Measurements from ENCODE around the gene TCP11. TPM values are rescaled to one million over a fixed set of nuclear protein-coding genes. Genes with fewer than 3 reads are reported as not detected.

TCP11 gene
- total and polyA plus RNA-seq, 2 donors: 0.15 to 0.37 TPM

DNA sequence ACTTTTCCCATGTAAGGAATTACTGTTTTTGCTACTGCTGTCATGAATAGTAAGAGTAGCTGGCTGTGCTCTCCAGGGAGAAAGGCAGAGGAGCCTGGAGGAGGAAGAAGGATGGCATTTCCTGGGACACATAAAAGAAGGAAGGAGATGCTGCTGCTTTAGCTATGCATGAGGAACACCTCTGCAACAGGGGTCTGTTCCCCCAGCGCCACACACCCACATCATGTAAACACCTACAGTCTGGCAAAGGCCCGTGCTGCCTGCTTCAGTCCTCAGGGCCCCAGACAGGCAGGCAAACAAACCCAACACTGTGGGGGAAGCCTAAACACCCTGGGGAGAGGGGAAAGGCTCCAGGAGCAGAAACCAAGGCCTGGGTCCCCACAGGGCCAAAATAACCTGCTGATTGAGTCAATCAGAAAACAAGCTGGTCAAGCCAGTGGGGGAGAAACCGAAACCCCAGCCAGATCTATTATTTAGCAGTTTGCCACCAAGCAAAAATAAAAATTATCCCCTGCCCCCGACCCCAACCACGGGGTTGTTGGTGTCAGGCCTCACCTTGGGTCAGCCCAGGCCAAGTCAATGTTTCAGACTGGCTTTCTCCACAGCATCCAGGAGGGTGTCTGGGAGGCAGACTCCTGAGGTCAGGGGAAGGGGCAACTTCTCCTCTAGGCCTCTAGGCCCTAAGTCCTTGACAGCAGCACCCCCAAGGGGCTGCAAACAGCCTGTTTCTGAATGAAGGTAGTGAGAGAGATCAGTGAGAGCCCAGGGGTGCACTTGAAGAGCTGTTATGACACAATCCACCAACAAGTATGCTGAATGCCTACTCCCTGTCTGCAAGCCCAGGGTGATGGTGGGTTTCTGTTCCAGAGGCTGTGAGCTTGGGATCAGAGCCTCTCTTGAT, 38.0 kb upstream of the TCP11 start:
- WGBS: 83% methylated on average over 5 of the region's 5 CpGs
- Histone ChIP-seq H3K27ac (ENCODE audit: low read depth) (no peak overlapping the region), H3K36me3 (ENCODE audit: insufficient read depth) (no peaks in the 10 kb centered on the region), H3K4me3 (ENCODE audit: low read depth, low read length) (no peak overlapping the region), H3K4me1 (ENCODE audit: insufficient read depth) (peaks cover 1% of the 10 kb centered on the region)
- DNase-seq (ENCODE audit: extremely low spot score): no peak

DNA sequence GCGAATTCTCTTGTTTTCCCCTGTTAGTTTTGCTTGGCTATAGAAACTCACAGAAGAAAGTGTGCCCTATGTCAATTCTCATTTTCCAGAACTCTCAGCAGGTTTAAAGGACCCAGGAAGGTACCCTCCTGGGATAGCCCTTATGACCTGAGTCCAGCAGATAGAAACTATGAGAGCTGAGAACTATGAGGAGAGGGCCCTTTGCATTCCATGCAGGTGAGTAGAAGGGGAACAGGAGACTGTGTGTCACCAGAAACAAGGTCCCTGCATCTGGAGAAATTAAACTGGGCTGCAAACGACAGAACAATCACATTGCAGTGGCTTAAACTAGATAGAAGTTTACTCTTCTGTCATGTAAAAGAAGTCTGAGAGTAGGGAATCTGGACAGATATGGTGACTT, 36.9 kb upstream of the TCP11 start:
- WGBS: 94% methylated on average over 2 of the region's 2 CpGs
- DNase-seq (ENCODE audit: extremely low spot score): no peak
- no peaks in the 10 kb centered on the region for H3K36me3 ChIP-seq (ENCODE audit: insufficient read depth)
- peaks cover 1% of the 10 kb centered on the region for H3K4me1 ChIP-seq (ENCODE audit: insufficient read depth)
- no peak overlapping the region for H3K4me3 ChIP-seq (ENCODE audit: low read depth, low read length)
- H3K27ac ChIP-seq (ENCODE audit: low read depth): no peak overlapping the region

DNA sequence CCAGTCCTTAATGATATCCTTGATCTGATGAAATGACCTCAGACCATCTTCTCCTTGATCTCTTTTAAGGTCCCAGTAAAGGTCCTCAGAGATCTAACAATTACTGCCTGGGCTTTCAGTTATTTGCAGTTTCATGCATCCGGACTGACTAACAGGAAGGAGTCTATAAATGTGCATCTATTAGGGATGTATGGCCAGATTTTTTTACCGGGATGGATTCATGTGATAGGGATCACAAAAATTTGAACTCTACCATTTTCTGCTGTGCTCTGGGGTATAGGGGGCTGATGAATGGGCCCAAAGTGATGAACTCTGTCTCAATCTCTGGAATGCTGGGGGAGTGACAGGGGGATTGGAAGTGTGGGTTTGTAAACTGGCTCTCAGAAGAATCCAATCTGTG, 36.5 kb upstream of the TCP11 start:
- H3K4me3 ChIP-seq (ENCODE audit: low read depth, low read length): no peak overlapping the region
- 80% methylated on average over 2 of the region's 2 CpGs for WGBS
- H3K27ac ChIP-seq (ENCODE audit: low read depth): no peak overlapping the region
- H3K36me3 ChIP-seq (ENCODE audit: insufficient read depth): no peaks in the 10 kb centered on the region
- peaks cover 1% of the 10 kb centered on the region for H3K4me1 ChIP-seq (ENCODE audit: insufficient read depth)
- no peak for DNase-seq (ENCODE audit: extremely low spot score)

DNA sequence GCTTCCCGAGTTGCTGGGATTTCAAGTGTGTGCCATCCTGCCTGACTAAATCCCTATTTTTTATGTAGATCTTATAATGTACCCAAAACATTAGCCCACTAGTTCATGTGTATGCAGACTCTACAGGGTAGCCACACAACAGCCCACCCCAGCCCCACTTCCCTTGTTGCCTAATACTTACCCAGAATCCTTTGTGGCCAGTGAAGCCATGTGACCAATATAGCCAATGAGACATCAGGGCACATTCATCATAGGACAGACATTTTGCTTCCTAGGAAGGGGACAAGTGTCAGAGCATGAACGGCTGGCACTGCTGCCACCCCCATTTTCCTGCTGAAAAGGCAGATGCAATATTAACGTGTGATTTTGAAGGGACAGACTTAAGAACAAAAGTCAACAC, 36.0 kb upstream of the TCP11 start:
- no peak overlapping the region for H3K4me3 ChIP-seq (ENCODE audit: low read depth, low read length)
- 86% methylated on average over 3 of the region's 3 CpGs for WGBS
- no peak overlapping the region for H3K27ac ChIP-seq (ENCODE audit: low read depth)
- DNase-seq (ENCODE audit: extremely low spot score): no peak
- H3K4me1 ChIP-seq (ENCODE audit: insufficient read depth): peaks cover 1% of the 10 kb centered on the region
- H3K36me3 ChIP-seq (ENCODE audit: insufficient read depth): no peaks in the 10 kb centered on the region

DNA sequence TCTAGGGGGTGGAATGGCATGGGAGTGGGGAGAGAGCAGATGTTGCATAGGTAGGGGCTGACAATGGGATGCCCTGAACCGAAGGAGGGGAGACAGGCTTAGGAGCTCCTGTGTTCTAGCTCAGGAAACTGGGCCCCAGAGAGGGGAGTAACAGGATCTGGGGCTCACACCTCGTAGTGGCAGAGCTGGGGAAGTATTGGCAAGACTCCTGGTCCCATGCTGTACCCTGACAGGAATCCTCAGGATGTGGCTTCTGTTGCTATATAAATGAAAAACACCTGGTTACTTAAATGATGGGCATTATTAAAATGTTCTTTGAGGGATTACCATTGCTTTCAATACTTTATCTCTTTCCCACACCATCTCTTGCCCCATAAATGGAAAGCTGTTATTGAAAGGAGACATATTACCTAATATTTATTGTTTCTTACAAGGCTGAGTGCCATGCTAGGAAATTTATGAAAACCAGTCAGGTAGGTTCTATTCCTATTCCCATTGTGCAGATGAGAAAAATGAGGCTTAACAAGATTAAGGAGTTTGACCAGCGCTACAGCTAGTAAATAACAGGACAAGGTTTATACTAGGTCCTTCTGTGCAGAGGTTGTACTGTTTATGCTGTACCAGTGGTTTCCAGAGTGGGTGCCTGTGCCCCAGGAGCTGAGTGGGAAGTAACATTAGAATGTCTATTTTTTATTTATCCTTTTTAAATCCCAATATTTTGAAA, 35.3 kb upstream of the TCP11 start:
- Histone ChIP-seq H3K36me3 (ENCODE audit: insufficient read depth) (no peaks in the 10 kb centered on the region), H3K27ac (ENCODE audit: low read depth) (no peak overlapping the region), H3K4me3 (ENCODE audit: low read depth, low read length) (no peak overlapping the region), H3K4me1 (ENCODE audit: insufficient read depth) (no peaks in the 10 kb centered on the region)
- 75% methylated on average over 3 of the region's 3 CpGs for WGBS
- no peak for DNase-seq (ENCODE audit: extremely low spot score)

DNA sequence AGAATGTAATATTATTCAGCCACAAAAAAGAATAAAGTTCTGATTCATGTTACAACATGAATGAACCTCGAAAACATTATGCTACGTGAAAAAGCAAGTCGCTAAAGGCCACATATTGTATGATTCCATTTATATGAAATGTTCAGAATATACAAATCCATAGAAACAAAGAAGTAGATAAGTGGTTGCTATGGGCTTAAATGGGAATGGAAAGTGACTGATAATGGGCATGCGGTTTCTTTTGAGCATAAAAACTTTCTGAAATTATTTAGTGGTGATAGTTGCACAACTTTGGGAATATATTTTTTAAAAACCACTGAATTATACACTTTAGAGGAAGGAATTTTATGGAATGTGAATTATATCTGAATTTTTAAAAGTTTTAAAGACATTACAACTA, 33.4 kb upstream of the TCP11 start:
- H3K36me3 ChIP-seq (ENCODE audit: insufficient read depth): no peaks in the 10 kb centered on the region
- 89% methylated on average over 4 of the region's 4 CpGs for WGBS
- no peak overlapping the region for H3K4me3 ChIP-seq (ENCODE audit: low read depth, low read length)
- no peak for DNase-seq (ENCODE audit: extremely low spot score)
- H3K27ac ChIP-seq (ENCODE audit: low read depth): no peak overlapping the region
- no peaks in the 10 kb centered on the region for H3K4me1 ChIP-seq (ENCODE audit: insufficient read depth)

DNA sequence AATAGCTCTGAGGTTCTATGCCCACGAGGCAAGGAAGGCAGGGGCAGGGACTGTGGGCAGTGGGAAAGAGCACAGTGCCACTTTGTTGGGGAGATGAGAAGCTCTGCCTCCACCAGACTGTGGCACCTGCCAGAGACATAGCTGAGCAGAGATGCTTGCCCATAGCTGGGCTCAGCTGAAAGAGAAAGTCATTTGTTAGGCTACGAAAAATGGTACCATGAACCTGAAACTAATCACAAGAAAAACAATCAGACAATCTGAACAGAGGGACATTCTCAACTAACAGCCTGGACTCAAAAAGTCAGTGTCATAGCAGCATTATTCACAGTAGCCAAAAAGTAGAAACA, 32.9 kb upstream of the TCP11 start:
- WGBS: 74% methylated on average over 2 of the region's 2 CpGs
- Histone ChIP-seq H3K4me1 (ENCODE audit: insufficient read depth) (no peaks in the 10 kb centered on the region), H3K4me3 (ENCODE audit: low read depth, low read length) (no peak overlapping the region), H3K27ac (ENCODE audit: low read depth) (no peak overlapping the region), H3K36me3 (ENCODE audit: insufficient read depth) (no peaks in the 10 kb centered on the region)
- no peak for DNase-seq (ENCODE audit: extremely low spot score)

DNA sequence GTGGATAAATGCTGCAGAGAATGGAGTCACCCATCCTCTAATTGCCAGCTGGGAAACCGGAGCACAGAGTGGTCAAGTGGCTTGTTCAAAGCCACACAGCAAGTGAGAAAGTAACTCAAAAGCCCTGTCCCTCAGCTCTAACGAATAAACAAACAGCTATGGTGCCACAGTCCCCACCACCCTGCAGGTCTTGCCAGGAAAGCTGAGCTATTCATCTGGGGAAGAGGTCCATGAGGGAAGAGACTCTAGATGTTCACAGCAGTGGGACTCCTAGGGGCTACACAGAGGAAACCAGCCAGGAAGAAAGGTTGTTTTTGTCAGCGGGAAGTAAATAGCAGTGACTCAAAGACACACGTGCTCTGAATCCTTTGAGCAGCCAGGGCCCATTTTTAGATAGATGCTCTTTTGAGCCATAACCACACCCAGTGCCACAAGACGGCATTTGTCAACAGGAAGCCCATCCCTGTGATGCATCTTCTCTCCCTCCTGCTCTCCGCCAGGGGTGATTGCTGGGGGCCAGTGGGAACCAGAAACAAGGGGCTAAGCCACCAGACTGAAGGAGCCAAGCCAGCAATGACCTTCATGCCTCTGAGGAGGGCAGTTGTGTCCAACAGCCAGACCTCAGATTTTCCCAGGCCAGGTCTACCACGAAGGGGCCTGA, 32.4 kb upstream of the TCP11 start:
- WGBS: 75% methylated on average over 7 of the region's 7 CpGs
- H3K27ac ChIP-seq (ENCODE audit: low read depth): no peak overlapping the region
- DNase-seq (ENCODE audit: extremely low spot score): no peak
- H3K4me3 ChIP-seq (ENCODE audit: low read depth, low read length): no peak overlapping the region
- no peaks in the 10 kb centered on the region for H3K4me1 ChIP-seq (ENCODE audit: insufficient read depth)
- H3K36me3 ChIP-seq (ENCODE audit: insufficient read depth): no peaks in the 10 kb centered on the region

DNA sequence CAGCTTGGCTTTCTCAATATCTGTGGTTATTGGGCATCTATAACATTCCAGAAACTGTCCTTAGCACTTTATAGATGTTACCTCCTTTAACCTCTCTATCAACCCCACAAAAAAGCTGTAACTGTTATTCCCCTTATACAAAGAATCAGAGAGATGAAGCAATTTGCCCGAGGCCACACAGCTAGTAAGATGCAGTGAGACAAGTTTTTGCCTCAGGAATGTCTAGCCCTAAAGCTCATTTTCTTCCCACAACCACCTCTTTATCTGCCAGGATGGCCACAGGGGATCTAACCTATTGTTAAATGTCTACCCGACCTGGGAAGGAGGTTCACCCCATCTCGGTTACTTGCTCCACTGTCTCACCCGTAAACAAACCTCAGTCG, 31.9 kb upstream of the TCP11 start:
- Histone ChIP-seq H3K4me1 (ENCODE audit: insufficient read depth) (no peaks in the 10 kb centered on the region), H3K36me3 (ENCODE audit: insufficient read depth) (no peaks in the 10 kb centered on the region), H3K27ac (ENCODE audit: low read depth) (no peak overlapping the region), H3K4me3 (ENCODE audit: low read depth, low read length) (no peak overlapping the region)
- no peak for DNase-seq (ENCODE audit: extremely low spot score)
- WGBS: 74% methylated on average over 5 of the region's 5 CpGs

DNA sequence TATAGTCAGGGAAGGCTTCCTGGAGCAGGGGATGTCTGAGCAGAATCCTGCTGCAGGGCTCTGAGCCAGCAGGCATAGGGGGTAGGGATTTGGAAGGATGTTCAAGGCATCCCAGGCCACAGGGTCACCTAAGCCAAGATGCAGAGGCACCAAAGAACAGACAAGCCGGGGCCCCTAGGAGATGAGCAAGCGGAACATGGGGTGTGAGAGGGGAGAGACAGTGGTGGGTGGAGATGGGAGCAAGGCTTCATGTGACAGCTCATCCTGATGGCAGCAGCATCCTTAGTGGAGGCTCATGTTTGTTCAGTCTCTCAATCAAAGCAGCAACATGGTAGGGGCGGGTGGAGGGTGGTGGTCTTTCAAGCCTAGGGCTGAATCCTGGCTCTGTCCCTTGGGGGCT, 29.8 kb upstream of the TCP11 start:
- no peak overlapping the region for H3K4me3 ChIP-seq (ENCODE audit: low read depth, low read length)
- H3K27ac ChIP-seq (ENCODE audit: low read depth): no peak overlapping the region
- WGBS: 94% methylated on average over 3 of the region's 3 CpGs
- DNase-seq (ENCODE audit: extremely low spot score): no peak
- no peaks in the 10 kb centered on the region for H3K36me3 ChIP-seq (ENCODE audit: insufficient read depth)
- no peaks in the 10 kb centered on the region for H3K4me1 ChIP-seq (ENCODE audit: insufficient read depth)

DNA sequence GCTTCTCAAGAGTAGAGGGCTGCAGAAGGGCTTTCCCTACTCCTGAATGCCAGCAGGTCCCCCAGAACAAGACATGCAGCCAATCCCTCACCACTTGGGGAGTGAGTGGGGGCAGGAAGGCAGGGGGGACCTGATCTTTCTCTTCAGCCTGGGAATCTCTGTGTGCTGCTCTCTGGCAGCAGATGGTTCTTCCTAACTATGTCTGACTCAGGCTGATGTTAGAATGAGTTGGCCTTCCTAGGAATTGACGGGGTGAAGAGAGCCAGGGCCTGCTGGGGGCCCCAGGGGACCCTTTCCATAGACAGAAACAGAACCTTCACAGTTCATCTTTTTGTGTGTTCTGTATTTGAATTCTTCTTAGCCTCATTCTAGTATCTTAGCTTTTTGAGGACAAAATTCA, 29.0 kb upstream of the TCP11 start:
- WGBS: 71% methylated on average over 1 of the region's 1 CpG
- DNase-seq (ENCODE audit: extremely low spot score): no peak
- Histone ChIP-seq H3K27ac (ENCODE audit: low read depth) (no peak overlapping the region), H3K4me1 (ENCODE audit: insufficient read depth) (no peaks in the 10 kb centered on the region), H3K4me3 (ENCODE audit: low read depth, low read length) (no peak overlapping the region), H3K36me3 (ENCODE audit: insufficient read depth) (no peaks in the 10 kb centered on the region)

DNA sequence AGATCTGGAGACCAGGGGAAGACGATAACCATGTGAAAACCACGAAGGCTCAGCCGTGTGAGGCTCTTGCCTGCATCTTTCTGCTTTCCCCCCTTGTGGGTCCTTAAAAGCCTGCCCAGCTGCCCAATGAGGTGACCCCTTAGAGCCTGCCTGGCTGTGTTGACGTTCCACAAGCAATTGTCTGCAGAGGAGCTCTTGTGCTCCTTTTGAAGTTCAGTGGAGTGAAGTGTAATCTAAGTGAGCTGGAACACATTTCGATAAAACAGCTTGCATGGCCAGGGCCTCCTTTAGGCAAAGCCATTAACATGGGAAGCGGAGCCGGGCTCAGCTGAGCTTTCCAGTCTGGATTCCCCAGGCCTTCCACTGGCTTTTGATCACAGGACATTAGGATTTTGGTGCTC, 27.3 kb upstream of the TCP11 start:
- 71% methylated on average over 7 of the region's 7 CpGs for WGBS
- no peaks in the 10 kb centered on the region for H3K4me1 ChIP-seq (ENCODE audit: insufficient read depth)
- DNase-seq (ENCODE audit: extremely low spot score): no peak
- H3K4me3 ChIP-seq (ENCODE audit: low read depth, low read length): no peak overlapping the region
- H3K36me3 ChIP-seq (ENCODE audit: insufficient read depth): no peaks in the 10 kb centered on the region
- no peak overlapping the region for H3K27ac ChIP-seq (ENCODE audit: low read depth)

DNA sequence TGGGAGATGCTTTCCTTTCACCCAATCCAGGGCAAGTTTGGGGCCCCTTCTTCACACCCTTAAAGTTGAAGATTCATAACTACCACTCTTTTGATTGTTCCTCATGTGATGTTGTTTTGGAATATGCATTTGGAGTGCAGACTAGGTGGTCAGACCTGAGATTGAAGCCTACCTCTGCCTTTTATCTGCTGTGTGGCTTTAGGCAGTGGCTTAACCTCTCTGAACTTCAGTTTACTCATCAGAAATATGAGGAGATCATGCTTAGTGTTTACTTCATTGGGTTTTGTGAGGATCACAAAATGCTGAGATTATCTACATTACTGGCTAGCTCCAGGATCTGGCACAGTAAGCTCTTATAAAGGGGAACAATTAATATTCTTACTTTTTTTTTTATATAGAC, 26.4 kb upstream of the TCP11 start:
- DNase-seq (ENCODE audit: extremely low spot score): no peak

DNA sequence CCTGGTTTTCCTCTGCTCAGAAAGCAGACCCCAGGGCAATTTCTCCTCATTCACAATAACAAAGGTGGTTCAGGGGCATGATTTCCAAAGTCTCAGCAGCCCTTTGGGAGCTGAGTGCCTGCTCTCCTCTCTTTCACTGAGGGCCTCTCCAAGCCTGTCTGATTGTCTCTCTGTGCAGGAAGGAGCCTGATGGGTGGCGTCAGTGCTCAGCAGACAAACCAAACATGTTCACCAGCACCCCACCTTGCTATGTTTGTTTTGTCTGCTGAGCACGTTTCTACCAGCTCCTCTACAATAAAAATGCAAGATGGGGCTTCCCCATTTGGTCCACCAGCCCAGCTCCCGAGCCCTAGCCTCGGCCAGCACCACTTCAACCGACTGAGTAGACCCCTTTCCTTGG, 25.4 kb upstream of the TCP11 start:
- DNase-seq (ENCODE audit: extremely low spot score): no peak
- no peaks in the 10 kb centered on the region for H3K36me3 ChIP-seq (ENCODE audit: insufficient read depth)
- WGBS: 80% methylated on average over 5 of the region's 5 CpGs
- no peak overlapping the region for H3K4me3 ChIP-seq (ENCODE audit: low read depth, low read length)
- peak overlapping the region; percentile 46 for H3K27ac ChIP-seq (ENCODE audit: low read depth)
- H3K4me1 ChIP-seq (ENCODE audit: insufficient read depth): no peaks in the 10 kb centered on the region

More for the DNA sequence above, 26.4 kb upstream of the TCP11 start:
- Histone ChIP-seq H3K36me3 (ENCODE audit: insufficient read depth) (no peaks in the 10 kb centered on the region), H3K4me3 (ENCODE audit: low read depth, low read length) (no peak overlapping the region), H3K4me1 (ENCODE audit: insufficient read depth) (no peaks in the 10 kb centered on the region), H3K27ac (ENCODE audit: low read depth) (no peak overlapping the region)
